ENCODE data around the gene ANP32D.
"Not testable (repeated sequence)": the region's sequence is repeated elsewhere in the genome, so short reads cannot be mapped to it uniquely, and the experiment has no call there.

Gene ANP32D

DNA sequence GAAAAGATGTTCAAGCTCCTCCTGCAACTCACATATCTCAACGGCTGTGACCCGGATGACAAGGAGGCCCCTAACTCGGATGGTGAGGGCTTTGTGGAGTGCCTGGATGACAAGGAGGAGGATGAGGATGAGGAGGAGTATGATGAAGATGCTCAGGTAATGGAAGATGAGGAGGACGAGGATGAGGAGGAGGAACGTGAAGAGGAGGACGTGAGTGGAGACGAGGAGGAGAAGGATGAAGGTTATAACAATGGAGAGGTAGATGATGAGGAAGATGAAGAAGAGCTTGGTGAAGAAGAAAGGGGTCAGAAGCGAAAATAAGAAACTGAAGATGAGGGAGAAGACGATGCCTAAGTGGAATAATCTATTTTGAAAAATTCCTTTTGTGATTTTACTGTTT lies 702 bp downstream of the ANP32D start:
- H3K4me3 ChIP-seq (replicated peaks in 1 of 2; ENCODE audit: low read depth in 2 of 2, low read length in 2 of 2) = no peak overlapping the region
- DNase-seq (ENCODE audit: low read depth in 2 of 2) = no peak
- TF ChIP-seq, protein P1, sequence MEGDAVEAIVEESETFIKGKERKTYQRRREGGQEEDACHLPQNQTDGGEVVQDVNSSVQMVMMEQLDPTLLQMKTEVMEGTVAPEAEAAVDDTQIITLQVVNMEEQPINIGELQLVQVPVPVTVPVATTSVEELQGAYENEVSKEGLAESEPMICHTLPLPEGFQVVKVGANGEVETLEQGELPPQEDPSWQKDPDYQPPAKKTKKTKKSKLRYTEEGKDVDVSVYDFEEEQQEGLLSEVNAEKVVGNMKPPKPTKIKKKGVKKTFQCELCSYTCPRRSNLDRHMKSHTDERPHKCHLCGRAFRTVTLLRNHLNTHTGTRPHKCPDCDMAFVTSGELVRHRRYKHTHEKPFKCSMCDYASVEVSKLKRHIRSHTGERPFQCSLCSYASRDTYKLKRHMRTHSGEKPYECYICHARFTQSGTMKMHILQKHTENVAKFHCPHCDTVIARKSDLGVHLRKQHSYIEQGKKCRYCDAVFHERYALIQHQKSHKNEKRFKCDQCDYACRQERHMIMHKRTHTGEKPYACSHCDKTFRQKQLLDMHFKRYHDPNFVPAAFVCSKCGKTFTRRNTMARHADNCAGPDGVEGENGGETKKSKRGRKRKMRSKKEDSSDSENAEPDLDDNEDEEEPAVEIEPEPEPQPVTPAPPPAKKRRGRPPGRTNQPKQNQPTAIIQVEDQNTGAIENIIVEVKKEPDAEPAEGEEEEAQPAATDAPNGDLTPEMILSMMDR (IDR thresholded peaks at IDR 0.05; ENCODE audit: low read depth, low read length) = no peak

DNA sequence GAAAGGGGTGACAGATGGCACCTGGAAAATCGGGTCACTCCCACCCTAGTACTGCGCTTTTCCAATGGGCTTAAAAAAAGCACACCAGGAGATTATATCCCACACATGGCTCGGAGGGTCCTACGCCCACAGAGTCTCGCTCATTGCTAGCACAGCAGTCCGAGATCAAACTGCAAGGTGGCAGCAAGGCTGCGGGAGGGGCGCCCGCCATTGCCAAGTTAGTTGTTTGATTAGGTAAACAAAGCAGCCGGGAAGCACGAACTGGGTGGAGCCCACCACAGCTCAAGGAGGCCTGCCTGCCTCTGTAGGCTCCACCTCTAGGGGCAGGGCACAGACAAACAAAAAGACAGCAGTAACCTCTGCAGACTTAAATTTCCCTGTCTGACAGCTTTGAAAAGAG lies 2.1 kb downstream of the ANP32D start:
- DNase-seq (ENCODE audit: low read depth in 2 of 2); H3K4me3 ChIP-seq (replicated peaks in 1 of 2; ENCODE audit: low read depth in 2 of 2, low read length in 2 of 2): not testable (repeated sequence)

DNA sequence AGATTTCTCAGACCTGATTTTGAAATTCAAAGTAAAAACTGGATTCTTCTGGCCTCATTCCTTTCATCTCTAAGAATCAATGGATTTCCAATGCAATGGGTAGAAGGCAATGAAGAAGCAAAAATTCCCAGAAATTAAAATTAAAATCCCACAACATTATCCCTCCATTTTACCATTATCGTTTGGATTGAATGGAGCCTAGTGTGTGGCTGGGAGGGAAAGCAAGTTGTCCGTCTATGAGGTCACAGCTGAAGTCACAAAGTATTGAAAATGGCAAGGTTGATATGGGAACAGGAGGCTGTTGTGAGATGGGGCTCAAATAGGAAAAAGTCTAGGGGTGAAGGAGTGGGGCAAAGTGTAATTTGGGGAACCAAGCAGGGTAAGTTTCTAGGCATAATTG lies 9.8 kb downstream of the ANP32D start, which contains the start of gene C12orf54:
Gene C12orf54 (plus strand): TSS at position 301 of the 400 bp plus-strand sequence. CDS start 799 bp downstream, outside the sequence.
- DNase-seq (ENCODE audit: low read depth in 2 of 2) = no peak
- TF ChIP-seq, protein P1 (IDR thresholded peaks at IDR 0.05; ENCODE audit: low read depth, low read length) = no peak
- H3K4me3 ChIP-seq (replicated peaks in 1 of 2; ENCODE audit: low read depth in 2 of 2, low read length in 2 of 2) = no peak within 1 kb of the TSS

DNA sequence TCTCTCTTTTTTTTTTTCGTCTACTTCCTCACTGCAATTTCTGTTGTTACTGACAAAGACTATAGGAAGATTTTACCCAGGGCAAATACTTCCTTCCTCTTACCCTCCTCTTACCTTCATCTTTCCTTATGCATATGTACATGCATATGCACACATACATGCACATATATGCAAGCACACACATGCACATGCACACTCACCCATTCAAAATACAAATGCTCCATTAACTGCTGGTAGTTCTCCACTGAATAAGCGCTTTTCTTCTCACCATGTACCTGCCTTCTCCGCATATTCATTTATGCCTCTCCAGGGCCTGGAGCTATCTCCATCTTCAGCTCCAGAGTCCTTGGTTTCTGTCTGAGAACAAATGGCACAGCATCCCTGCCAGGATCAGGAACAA lies 10.6 kb downstream of the ANP32D start:
- DNase-seq (ENCODE audit: low read depth in 2 of 2) = no peak
- no peak overlapping the region for H3K4me3 ChIP-seq (replicated peaks in 1 of 2; ENCODE audit: low read depth in 2 of 2, low read length in 2 of 2)
- TF ChIP-seq, protein P1 (IDR thresholded peaks at IDR 0.05; ENCODE audit: low read depth, low read length) = no peak

DNA sequence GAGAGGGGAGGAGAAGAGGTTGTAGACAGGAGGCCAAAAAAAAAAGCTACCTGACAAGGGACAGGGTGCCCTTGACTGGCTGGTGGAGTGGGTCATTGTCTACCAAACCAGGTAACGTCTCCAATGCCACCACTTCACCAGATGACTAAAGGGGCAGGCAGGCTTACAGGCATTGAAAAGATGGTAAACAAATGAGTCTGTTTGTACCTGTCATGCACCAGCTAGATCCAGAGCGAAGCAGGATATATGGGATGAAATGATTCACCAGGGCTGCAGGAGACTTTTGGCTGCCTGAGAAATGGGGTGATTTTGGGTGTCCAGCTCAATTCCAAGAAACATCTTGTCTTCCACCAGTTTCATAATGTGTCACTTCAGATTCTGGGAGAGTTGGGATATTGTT lies 13.9 kb downstream of the ANP32D start:
- H3K4me3 ChIP-seq (replicated peaks in 1 of 2; ENCODE audit: low read depth in 2 of 2, low read length in 2 of 2) = no peak overlapping the region
- no peak for DNase-seq (ENCODE audit: low read depth in 2 of 2)
- TF ChIP-seq, protein P1 (IDR thresholded peaks at IDR 0.05; ENCODE audit: low read depth, low read length) = no peak

DNA sequence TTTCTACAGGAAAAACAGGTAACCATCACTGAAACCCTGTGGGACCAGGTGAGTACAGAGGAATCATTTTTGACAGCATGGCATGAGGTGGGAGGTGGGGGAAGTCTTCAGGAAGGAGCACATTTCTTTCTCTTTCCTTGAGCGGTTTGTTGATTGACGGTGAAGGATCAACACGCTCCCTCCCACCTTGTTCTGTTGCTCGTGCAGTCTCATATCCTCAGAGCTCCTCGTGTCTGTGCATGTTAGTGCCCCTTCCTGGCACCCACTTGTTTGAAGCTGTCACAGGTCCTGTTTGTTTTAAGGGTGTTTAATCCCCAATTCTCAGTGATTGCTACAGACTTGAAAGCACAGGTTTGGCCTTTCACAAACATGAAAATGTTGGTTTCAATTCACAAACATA lies 14.3 kb downstream of the ANP32D start:
- TF ChIP-seq, protein P1 (IDR thresholded peaks at IDR 0.05; ENCODE audit: low read depth, low read length) = no peak
- DNase-seq (ENCODE audit: low read depth in 2 of 2) = no peak
- no peak overlapping the region for H3K4me3 ChIP-seq (replicated peaks in 1 of 2; ENCODE audit: low read depth in 2 of 2, low read length in 2 of 2)

DNA sequence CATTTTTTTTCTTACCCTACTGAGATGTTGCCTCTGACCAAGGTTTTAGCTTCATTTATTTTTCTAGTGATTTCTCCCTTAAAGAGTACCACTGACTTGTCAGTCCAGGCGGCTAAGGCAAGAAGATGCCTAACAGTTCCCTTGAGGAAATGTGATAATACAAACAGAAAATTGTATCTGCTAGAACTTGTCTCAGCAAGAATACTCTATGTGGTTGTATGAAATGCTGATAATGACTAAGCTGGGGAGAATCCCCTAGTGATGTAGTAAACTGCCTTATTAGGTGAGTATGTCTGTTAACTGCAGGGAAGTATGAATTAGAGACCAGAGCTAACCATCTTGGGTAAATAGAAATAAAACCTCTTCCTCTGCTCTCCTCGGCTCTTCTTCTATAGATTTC lies 16.7 kb downstream of the ANP32D start:
- no peak overlapping the region for H3K4me3 ChIP-seq (replicated peaks in 1 of 2; ENCODE audit: low read depth in 2 of 2, low read length in 2 of 2)
- TF ChIP-seq, protein P1 (IDR thresholded peaks at IDR 0.05; ENCODE audit: low read depth, low read length) = no peak
- DNase-seq (ENCODE audit: low read depth in 2 of 2) = peak in 1 of 2 donors; percentile 14

DNA sequence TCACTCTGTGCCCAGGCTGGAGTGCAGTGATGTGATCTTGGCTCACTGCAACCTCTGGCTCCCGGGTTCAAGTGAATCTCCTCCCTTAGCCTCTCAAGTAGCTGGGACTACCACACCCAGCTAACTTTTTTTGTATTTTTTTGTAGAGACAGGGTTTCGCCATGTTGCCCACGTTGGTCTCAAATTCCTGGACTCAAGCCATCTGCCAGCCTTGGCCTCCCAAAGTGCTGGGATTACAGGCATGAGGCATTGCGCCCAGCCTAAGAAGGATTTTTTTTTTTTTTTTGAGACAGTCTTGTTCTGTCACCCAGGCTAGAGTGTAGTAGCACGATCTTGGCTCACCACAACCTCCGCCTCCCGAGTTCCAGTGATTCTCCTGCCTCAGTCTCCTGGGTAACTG lies 17.1 kb downstream of the ANP32D start:
- H3K4me3 ChIP-seq (replicated peaks in 1 of 2; ENCODE audit: low read depth in 2 of 2, low read length in 2 of 2); DNase-seq (ENCODE audit: low read depth in 2 of 2): not testable (repeated sequence)

DNA sequence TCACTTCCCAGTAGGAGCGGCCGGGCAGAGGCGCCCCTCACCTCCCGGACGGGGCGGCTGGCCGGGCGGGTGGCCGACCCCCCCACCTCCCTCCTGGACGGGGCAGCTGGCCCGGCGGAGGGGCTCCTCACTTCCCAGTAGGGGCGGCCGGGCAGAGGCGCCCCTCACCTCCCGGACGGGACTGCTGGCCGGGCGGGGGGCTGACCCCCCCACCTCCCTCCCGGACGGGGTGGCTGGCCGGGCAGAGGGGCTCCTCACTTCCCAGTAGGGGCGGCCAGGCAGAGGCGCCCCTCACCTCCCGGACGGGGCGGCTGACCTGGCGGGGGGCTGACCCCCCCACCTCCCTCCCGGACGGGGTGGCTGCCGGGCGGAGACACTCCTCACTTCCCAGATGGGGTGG lies 27.9 kb downstream of the ANP32D start:
- not testable (repeated sequence) for DNase-seq (ENCODE audit: low read depth in 2 of 2); H3K4me3 ChIP-seq (replicated peaks in 1 of 2; ENCODE audit: low read depth in 2 of 2, low read length in 2 of 2)

DNA sequence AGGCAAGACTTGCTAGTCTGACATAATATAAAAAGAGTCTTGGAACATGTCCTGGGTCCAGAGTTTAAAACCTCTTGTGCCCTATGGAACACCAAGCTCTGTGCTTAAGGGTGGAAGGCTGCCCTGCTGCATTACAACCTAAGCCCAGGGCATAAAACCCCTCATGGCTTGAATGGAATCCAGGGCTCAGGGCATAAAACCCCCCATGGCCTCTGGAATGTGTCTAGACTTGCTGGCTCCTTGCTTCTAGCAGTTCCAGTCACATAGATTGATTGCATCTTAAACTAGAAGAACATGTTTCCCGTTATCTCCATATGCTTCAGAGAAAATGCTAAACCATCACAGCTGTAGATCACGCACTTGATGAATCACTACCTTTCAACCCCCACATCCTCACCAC lies 34.5 kb downstream of the ANP32D start:
- DNase-seq (ENCODE audit: low read depth in 2 of 2); H3K4me3 ChIP-seq (replicated peaks in 1 of 2; ENCODE audit: low read depth in 2 of 2, low read length in 2 of 2): not testable (repeated sequence)

Measured in cardiac fibroblast (primary cell).